Measurements from ENCODE around the gene PRPF40A.
A peak's percentile ranks its signal among the peaks of the same experiment; 100 is the strongest.

PRPF40A gene

GRCh38 chr2:152613235-152613634 is 104.0 kb downstream of the PRPF40A start:
- peak; percentile 8 for DNase-seq

GRCh38 chr2:152611458-152612231 is 105.6 kb downstream of the PRPF40A start:
- DNase-seq: peak; percentile 86

GRCh38 chr2:152609699-152610098 is 107.6 kb downstream of the PRPF40A start:
- no peak for DNase-seq

GRCh38 chr2:152609154-152609553 is 108.1 kb downstream of the PRPF40A start:
- DNase-seq: no peak

- no peak for DNase-seq
Observed at GRCh38 chr2:152607793-152608300, 109.4 kb downstream of the PRPF40A start.

GRCh38 chr2:152606941-152607340 is 110.3 kb downstream of the PRPF40A start:
- DNase-seq: no peak

GRCh38 chr2:152606081-152606480 is 111.2 kb downstream of the PRPF40A start:
- DNase-seq: no peak

- DNase-seq: no peak
Observed at GRCh38 chr2:152603166-152603565, 114.1 kb downstream of the PRPF40A start.

- DNase-seq: no peak
Observed at GRCh38 chr2:152602750-152603149, 114.5 kb downstream of the PRPF40A start.

Data from OCI-M1 (cell line).